Testis (tissue), 3 donors: Measurements from ENCODE around the gene MRPS6. TPM values are rescaled to one million over a fixed set of nuclear protein-coding genes. Genes with fewer than 3 reads are reported as not detected.

Source experiments
- DNase-seq: peaks from one replicate; pipeline ENCODE4 v3.0.0-alpha.2; 2019
- H3K27ac ChIP-seq, 2 donors: fragments of 200-600 bp; sonication (generic); one replicate each; pipeline ENCODE4 v1.5.1; 2019
- H3K27me3 ChIP-seq: fragments of 200-600 bp; sonication (generic); one replicate; pipeline ENCODE4 v1.5.1; 2019
- H3K36me3 ChIP-seq: fragments of 200-600 bp; sonication (generic); one replicate; pipeline ENCODE4 v1.5.1; 2017; ENCODE audit warnings: low read depth; ENCODE audit errors: missing control alignments
- H3K4me1 ChIP-seq: fragments of 200-600 bp; sonication (generic); one replicate; pipeline ENCODE4 v1.5.1; 2019
- H3K4me3 ChIP-seq, 2 donors: fragments of 200-600 bp; sonication (generic); one replicate each; pipeline ENCODE4 v1.5.1; 2017 to 2019
- H3K9me3 ChIP-seq: fragments of 200-600 bp; sonication (generic); one replicate; pipeline ENCODE4 v1.5.1; 2017
- POLR2A ChIP-seq: fragments of 450-650 bp; IDR thresholded peaks from one replicate; pipeline ENCODE4 v1.6.1; 2017; ENCODE audit warnings: antibody characterized with exemption, mild to moderate bottlenecking, moderate library complexity
- WGBS, 2 donors: methylation state at CpG; one replicate each; pipeline ENCODE4 v1.1.5; 2018; 5-methylcytosine and 5-hydroxymethylcytosine counted together
- intact Hi-C: fragments of 100-400 bp; cut with DNase I; formaldehyde crosslinking; loops from one replicate; pipeline ENCODE4 v1.15.1; 2023; ENCODE audit warnings: low total_unique reads
- polyA plus RNA-seq: library from polyadenylated mRNA; stranded (reverse); fragments of 350-450 nt; fragmentation: Illumina TruSeq; extraction: RNeasy Lipid Tissue Mini Kit (QIAGEN cat#74804); gene quantifications from one replicate; pipeline ENCODE4 v1.2.3, GENCODE V29; 2014; ENCODE audit warnings: low read depth, low replicate concordance; ENCODE audit not compliant: insufficient read depth
- total RNA-seq, 2 donors: library from RNA; depleted of rRNA; stranded (reverse); fragments of >200 nt; gene quantifications; one replicate each; pipeline ENCODE4 v1.2.3, GENCODE V29; 2016
- TF ChIP-seq, protein P1 (sequence below), 3 experiments: fragments of 450-650 bp in 2 of 3; fragments of 200-600 bp in 1 of 3; sonication (generic) in 1 of 3; IDR thresholded peaks; one replicate each; pipeline ENCODE4 v1.5.1; 2016 to 2019; ENCODE audit warnings: antibody characterized with exemption in 3 of 3, mild to moderate bottlenecking in 2 of 3, moderate library complexity in 1 of 3

The MRPS6 gene
- total and polyA plus RNA-seq, 3 donors from 2014 or later = 88.8 to 107 (median 102) TPM

DNA sequence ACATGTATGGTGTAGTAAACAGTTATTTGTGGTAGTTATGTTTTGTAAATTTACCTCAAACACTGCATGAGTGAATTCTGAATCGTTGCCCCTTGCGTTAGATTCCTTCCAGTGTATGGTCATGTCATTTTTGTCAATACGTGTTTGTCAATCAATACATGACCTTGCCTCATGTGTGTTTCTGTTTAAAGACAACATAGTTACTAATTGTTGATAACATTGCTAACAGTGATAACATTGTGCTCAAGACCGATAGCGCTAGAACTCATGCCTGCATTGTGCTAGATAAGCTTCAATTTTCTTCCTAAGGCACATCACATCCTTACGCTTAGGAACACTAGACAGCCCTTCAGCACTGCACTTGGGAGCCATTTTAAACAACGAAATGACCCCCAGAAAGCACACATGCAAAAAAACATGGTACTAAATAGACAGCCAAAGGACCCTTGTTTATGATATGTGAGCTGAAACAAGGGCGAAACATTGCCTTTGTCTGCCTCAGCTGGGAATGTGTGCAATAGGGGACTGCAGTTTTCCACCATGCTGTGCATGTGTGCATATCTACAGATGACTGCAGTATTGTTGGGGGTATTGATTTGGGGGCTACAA lies 37.3 kb downstream of the MRPS6 start:
- intact Hi-C loops = no loop called here
- no peak overlapping the region for H3K27ac ChIP-seq
- no peak overlapping the region for H3K4me3 ChIP-seq
- peaks cover 20% of the 10 kb centered on the region for H3K4me1 ChIP-seq
- DNase-seq = no peak
- TF ChIP-seq POLR2A = no peak
- TF ChIP-seq, protein P1, sequence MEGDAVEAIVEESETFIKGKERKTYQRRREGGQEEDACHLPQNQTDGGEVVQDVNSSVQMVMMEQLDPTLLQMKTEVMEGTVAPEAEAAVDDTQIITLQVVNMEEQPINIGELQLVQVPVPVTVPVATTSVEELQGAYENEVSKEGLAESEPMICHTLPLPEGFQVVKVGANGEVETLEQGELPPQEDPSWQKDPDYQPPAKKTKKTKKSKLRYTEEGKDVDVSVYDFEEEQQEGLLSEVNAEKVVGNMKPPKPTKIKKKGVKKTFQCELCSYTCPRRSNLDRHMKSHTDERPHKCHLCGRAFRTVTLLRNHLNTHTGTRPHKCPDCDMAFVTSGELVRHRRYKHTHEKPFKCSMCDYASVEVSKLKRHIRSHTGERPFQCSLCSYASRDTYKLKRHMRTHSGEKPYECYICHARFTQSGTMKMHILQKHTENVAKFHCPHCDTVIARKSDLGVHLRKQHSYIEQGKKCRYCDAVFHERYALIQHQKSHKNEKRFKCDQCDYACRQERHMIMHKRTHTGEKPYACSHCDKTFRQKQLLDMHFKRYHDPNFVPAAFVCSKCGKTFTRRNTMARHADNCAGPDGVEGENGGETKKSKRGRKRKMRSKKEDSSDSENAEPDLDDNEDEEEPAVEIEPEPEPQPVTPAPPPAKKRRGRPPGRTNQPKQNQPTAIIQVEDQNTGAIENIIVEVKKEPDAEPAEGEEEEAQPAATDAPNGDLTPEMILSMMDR (IDR thresholded peaks at IDR 0.05) = no peak
- WGBS, 2 donors = 71 to 80% methylated on average over 8 of the region's 8 CpGs
- H3K27me3 ChIP-seq = no peaks in the 10 kb centered on the region
- no peaks in the 10 kb centered on the region for H3K36me3 ChIP-seq
- H3K9me3 ChIP-seq = no peaks in the 10 kb centered on the region

DNA sequence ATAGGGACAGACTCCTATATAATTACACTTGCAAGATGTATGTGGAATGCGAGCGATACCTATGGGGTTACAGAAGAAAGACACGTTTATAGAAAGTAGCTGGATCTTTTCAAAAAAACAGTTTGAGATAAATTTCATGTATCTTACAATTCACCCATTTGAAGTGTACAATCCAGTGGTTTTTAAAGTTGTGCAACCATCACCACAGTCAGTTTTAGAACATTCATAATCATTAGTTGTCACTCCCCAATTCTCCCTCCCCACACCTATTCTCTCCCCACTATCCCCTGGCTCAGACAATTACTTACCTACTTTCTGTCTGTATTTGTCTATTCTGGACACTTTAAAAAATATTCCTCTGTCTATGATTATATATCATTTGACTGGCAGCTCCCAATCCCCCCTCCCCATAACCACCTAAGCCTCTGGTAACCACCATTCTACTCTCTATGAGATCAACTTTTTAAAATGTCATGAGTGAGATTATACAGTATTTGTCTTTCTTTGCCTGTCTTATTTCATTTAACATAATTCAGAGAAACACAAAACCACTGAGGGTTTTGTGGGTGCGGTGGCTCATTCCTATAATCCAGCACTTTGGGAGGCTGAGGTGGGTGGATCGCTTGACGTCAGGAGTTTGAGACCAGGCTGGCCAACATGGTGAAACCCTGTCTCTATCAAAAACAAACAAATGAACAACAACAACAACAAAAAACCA lies 39.1 kb downstream of the MRPS6 start:
- WGBS, 2 donors = 92 to 98% methylated on average over 6 of the region's 6 CpGs
- Histone ChIP-seq H3K4me3 (no peak overlapping the region), H3K4me1 (peaks cover 18% of the 10 kb centered on the region), H3K36me3 (no peaks in the 10 kb centered on the region), H3K27me3 (no peaks in the 10 kb centered on the region), H3K27ac (no peak overlapping the region), H3K9me3 (no peaks in the 10 kb centered on the region)
- intact Hi-C loops = no loop called here
- TF ChIP-seq, protein P1 (IDR thresholded peaks at IDR 0.05) = no peak
- TF ChIP-seq POLR2A = no peak
- DNase-seq = no peak

DNA sequence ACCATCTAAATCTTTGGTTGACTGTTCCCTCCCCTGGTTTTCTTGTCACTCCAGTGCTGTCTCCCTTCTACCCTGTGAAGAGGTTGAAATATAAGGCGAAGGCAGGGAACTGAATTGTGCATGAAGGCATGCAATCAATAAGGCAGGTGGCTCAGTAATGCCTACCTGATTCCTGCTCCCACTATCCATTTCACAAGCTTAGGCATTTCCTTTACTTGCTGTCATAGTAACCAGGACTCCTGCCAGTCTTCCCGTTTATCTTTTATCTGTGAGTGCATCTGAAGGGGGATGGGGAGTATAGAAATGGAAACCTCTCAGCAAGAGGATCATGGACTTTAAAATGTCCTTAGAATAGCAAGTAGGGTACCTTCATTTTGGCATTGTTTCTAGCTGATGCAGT lies 40.5 kb downstream of the MRPS6 start:
- no peak for DNase-seq
- H3K27me3 ChIP-seq = no peaks in the 10 kb centered on the region
- no peak overlapping the region for H3K4me3 ChIP-seq
- WGBS, 2 donors = 59 to 60% methylated on average over 2 of the region's 2 CpGs
- TF ChIP-seq POLR2A = no peak
- TF ChIP-seq, protein P1 (IDR thresholded peaks at IDR 0.05) = no peak
- H3K4me1 ChIP-seq = peaks cover 8% of the 10 kb centered on the region
- H3K36me3 ChIP-seq = no peaks in the 10 kb centered on the region
- intact Hi-C loops = no loop called here
- no peaks in the 10 kb centered on the region for H3K9me3 ChIP-seq
- H3K27ac ChIP-seq = no peak overlapping the region

DNA sequence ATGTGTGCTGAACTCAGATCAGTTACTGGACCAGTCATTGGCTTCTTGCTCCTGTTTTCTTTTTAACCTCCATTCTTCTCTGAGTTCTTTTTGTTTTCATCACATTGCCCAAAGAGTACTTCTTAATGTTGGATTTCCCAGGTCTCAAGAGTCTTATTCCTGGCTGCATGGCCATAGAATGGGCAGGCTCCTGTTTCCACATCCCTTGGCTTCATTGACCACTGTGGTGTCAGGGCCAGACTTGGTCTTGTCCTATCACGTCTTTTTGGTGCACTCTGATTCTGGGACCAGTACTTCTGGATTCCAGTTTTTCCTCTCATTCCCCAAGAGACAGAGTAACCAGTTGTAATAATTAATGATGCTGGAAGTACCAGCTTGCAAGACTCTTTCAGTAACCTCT lies 41.8 kb downstream of the MRPS6 start:
- 63 to 67% methylated on average over 1 of the region's 1 CpG for WGBS, 2 donors
- Histone ChIP-seq H3K4me3 (no peak overlapping the region), H3K27ac (no peak overlapping the region), H3K4me1 (peaks cover 8% of the 10 kb centered on the region), H3K9me3 (no peaks in the 10 kb centered on the region), H3K27me3 (no peaks in the 10 kb centered on the region), H3K36me3 (no peaks in the 10 kb centered on the region)
- no peak for DNase-seq
- TF ChIP-seq, protein P1 (IDR thresholded peaks at IDR 0.05) = no peak
- TF ChIP-seq POLR2A = no peak
- intact Hi-C loops = no loop called here

DNA sequence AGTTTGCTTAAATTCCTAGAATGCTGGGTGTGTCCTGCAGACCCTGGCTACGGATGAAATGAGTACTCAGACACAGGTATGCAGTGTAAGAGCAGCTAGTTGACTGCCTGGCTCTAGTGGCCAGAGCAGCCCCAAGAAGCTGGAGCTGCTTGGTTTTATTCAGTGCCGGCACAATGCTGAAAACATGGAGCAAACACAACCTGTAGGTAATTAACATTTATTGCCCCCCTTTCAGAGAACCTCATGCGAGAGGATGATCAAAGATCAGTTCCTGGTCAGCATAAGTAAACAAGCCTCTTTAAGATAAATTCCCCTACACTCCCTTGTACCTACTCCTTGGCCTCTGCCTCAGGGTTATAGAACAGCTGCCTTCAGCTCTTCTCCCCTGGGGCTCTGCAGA lies 43.2 kb downstream of the MRPS6 start:
- no peaks in the 10 kb centered on the region for H3K36me3 ChIP-seq
- TF ChIP-seq POLR2A = no peak
- TF ChIP-seq, protein P1 (IDR thresholded peaks at IDR 0.05) = no peak
- no peaks in the 10 kb centered on the region for H3K9me3 ChIP-seq
- no peak overlapping the region for H3K4me3 ChIP-seq
- intact Hi-C loops = no loop called here
- no peak for DNase-seq
- 72 to 73% methylated on average over 3 of the region's 3 CpGs for WGBS, 2 donors
- no peak overlapping the region for H3K27ac ChIP-seq
- no peaks in the 10 kb centered on the region for H3K27me3 ChIP-seq
- H3K4me1 ChIP-seq = no peaks in the 10 kb centered on the region
